ENCODE results near the gene POLR2J2. TPM values are rescaled to one million over a fixed set of nuclear protein-coding genes. Genes with fewer than 3 reads are reported as not detected.
A peak's percentile ranks its signal among the peaks of the same experiment; 100 is the strongest.
"Not testable (repeated sequence)": the region's sequence is repeated elsewhere in the genome, so short reads cannot be mapped to it uniquely, and the experiment has no call there.

The POLR2J2 gene
- total RNA-seq, 1 donor from 2014 or later: 21.5 TPM

DNA sequence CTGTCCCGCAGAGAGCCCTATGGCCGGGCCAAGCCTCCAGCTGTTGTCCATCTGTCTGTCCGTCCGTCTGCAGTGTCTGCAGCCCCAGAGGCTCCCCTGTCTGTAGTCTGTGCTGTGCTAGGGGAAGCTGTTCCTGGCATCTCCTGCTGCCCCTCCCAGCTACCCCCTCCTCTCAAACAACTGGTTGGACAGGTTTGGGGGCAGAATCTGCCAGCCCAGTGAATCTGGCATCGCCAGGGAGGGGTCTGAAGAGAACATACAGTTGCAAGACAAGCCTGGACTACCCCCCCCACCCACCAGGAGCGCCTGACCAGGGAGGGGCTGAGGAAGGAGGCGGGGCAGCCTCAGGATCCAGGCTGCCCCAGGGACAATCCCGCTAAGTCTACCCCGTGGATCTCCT is 28.8 kb downstream of the POLR2J2 start, which contains the start of gene UPK3BL1:
TSS of gene UPK3BL1 (minus strand) at position 101 of the 400 bp plus-strand sequence. CDS start at position 51, 50 bp downstream.
- DNase-seq (ENCODE audit: low spot score); H3K4me1 Mint-ChIP-seq (ENCODE audit: low read depth); H3K9me3 Mint-ChIP-seq; intact Hi-C loops (cut with micrococcal nuclease); H3K4me3 Mint-ChIP-seq; H3K27me3 Mint-ChIP-seq (ENCODE audit: insufficient read depth); H3K27ac Mint-ChIP-seq; H3K36me3 Mint-ChIP-seq (ENCODE audit: low read depth): not testable (repeated sequence)

GRCh38 chr7:102638848-102639247 is 32.6 kb downstream of the POLR2J2 start:
- H3K27ac Mint-ChIP-seq; DNase-seq (ENCODE audit: low spot score); H3K4me3 Mint-ChIP-seq; H3K27me3 Mint-ChIP-seq (ENCODE audit: insufficient read depth); intact Hi-C loops (cut with micrococcal nuclease); H3K36me3 Mint-ChIP-seq (ENCODE audit: low read depth); H3K9me3 Mint-ChIP-seq; H3K4me1 Mint-ChIP-seq (ENCODE audit: low read depth): not testable (repeated sequence)

- H3K4me3 Mint-ChIP-seq; H3K9me3 Mint-ChIP-seq; H3K4me1 Mint-ChIP-seq (ENCODE audit: low read depth); intact Hi-C loops (cut with micrococcal nuclease); H3K27me3 Mint-ChIP-seq (ENCODE audit: insufficient read depth); DNase-seq (ENCODE audit: low spot score); H3K36me3 Mint-ChIP-seq (ENCODE audit: low read depth); H3K27ac Mint-ChIP-seq: not testable (repeated sequence)
Observed at GRCh38 chr7:102636956-102637355, 34.5 kb downstream of the POLR2J2 start.

GRCh38 chr7:102635354-102635753 is 36.1 kb downstream of the POLR2J2 start:
- DNase-seq (ENCODE audit: low spot score); H3K27me3 Mint-ChIP-seq (ENCODE audit: insufficient read depth); H3K4me3 Mint-ChIP-seq; H3K27ac Mint-ChIP-seq; H3K4me1 Mint-ChIP-seq (ENCODE audit: low read depth); intact Hi-C loops (cut with micrococcal nuclease); H3K36me3 Mint-ChIP-seq (ENCODE audit: low read depth); H3K9me3 Mint-ChIP-seq: not testable (repeated sequence)

GRCh38 chr7:102634299-102634698 is 37.2 kb downstream of the POLR2J2 start:
- H3K27ac Mint-ChIP-seq: not testable (repeated sequence)

GRCh38 chr7:102630622-102631021 is 40.8 kb downstream of the POLR2J2 start:
- H3K27ac Mint-ChIP-seq; DNase-seq (ENCODE audit: low spot score); H3K9me3 Mint-ChIP-seq; intact Hi-C loops (cut with micrococcal nuclease); H3K4me1 Mint-ChIP-seq (ENCODE audit: low read depth); H3K4me3 Mint-ChIP-seq; H3K27me3 Mint-ChIP-seq (ENCODE audit: insufficient read depth); H3K36me3 Mint-ChIP-seq (ENCODE audit: low read depth): not testable (repeated sequence)

More at GRCh38 chr7:102634299-102634698, 37.2 kb downstream of the POLR2J2 start:
- DNase-seq (ENCODE audit: low spot score); H3K9me3 Mint-ChIP-seq; H3K36me3 Mint-ChIP-seq (ENCODE audit: low read depth); H3K4me1 Mint-ChIP-seq (ENCODE audit: low read depth); H3K4me3 Mint-ChIP-seq; intact Hi-C loops (cut with micrococcal nuclease); H3K27me3 Mint-ChIP-seq (ENCODE audit: insufficient read depth): not testable (repeated sequence)

DNA sequence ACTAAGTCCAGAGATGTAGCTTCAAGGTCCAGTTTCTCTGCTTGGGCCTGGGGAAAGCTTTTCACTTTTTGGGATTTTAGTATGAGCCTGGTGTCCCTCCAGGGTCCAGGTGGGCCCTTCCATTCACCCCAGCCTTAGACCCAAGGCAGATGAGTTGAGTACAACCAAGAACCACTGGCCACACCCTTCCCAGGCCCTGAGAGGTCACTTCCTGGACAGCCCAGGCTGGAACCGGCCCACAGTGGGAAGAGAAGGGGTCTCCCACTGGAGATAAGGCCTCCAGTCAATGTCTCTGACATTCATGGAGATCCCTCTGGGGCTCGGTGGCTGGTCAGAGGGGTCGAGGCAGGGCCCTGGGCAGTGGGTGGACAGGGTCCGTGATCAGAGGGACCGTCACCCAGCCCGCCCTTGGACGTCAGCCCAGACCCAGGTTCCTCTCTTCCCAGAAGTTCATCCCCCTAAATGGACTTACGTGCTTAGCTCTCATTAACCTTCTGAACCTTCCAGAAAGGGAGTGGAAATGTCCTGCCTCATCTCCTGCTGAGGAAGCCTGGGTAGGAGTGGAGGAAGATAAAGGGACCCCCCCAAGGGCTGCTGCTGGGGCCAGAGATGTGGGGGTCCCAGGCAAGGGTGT is 44.1 kb downstream of the POLR2J2 start:
- H3K27me3 Mint-ChIP-seq (ENCODE audit: insufficient read depth); H3K36me3 Mint-ChIP-seq (ENCODE audit: low read depth); H3K9me3 Mint-ChIP-seq; H3K4me3 Mint-ChIP-seq; intact Hi-C loops (cut with micrococcal nuclease); H3K4me1 Mint-ChIP-seq (ENCODE audit: low read depth); H3K27ac Mint-ChIP-seq; DNase-seq (ENCODE audit: low spot score): not testable (repeated sequence)

DNA sequence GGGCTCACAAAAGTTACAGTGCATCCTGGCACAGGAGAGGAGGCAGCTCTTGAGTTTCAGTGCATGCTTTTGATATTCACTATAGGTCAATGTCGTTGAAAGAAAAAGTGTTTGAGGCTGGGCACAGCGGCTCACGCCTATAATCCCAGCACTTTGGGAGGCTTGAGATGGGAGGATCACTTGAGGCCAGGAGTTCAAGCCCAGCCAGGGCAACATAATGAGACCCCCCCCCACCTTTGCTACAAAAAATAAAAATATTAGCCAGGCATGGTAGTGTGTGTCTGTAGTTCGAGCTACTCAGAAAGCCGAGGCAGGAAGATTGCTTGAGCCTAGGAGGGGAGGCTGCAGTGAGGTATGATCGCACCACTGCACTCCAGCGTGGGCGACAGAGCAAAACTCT is 53.3 kb downstream of the POLR2J2 start:
- intact Hi-C loops (cut with micrococcal nuclease); H3K4me1 Mint-ChIP-seq (ENCODE audit: low read depth); H3K4me3 Mint-ChIP-seq; DNase-seq (ENCODE audit: low spot score); H3K27me3 Mint-ChIP-seq (ENCODE audit: insufficient read depth); H3K27ac Mint-ChIP-seq; H3K36me3 Mint-ChIP-seq (ENCODE audit: low read depth); H3K9me3 Mint-ChIP-seq: not testable (repeated sequence)

DNA sequence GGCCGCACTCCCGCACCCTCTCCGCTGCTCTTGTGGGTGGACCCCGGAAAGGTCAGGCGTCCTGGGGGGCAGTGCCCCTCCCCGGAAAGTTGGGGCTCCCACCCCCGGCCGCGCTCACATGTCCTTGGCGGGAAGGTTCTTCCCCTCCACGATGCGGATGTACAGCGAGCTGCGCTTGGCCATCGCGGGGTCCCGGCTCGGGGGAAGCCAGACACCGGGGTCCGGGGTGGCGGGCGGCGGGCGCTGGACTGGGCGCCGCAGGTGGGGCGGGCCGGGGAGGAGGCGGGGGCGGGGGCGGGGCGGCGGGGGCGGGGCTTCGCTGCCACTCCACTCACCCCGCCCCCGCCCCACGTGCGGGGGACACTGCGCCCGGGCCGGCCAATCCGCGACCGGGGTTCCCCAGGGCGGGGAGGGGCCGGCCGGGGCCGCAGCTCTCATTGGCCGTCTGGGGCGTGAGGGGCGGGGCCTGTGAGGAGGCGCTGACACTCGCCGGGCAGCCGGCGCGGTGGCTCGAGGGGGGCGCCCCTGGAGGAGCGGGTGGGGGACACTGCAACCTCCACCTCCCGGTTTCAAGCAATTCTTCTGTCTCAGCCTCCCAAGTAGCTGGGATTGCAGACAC is 54.8 kb downstream of the POLR2J2 start, which contains the start of gene RASA4:
TSS of gene RASA4 (minus strand) at position 250 of the 619 bp plus-strand sequence. CDS start at position 183, 67 bp downstream.
- intact Hi-C loops (cut with micrococcal nuclease); H3K4me1 Mint-ChIP-seq (ENCODE audit: low read depth); H3K27ac Mint-ChIP-seq; H3K9me3 Mint-ChIP-seq; H3K36me3 Mint-ChIP-seq (ENCODE audit: low read depth); H3K27me3 Mint-ChIP-seq (ENCODE audit: insufficient read depth): not testable (repeated sequence)
- peak; percentile 37 for DNase-seq (ENCODE audit: low spot score)
- H3K4me3 Mint-ChIP-seq: peak within 1 kb of the TSS; percentile 30

Other genes starting within 250 kb of the POLR2J2 start
- 55.2 and 59.9 TPM in 2 replicates for gene ORAI2, start 238.1 kb downstream of the POLR2J2 start, total RNA-seq
- gene ALKBH4, start 206.8 kb downstream of the POLR2J2 start, total RNA-seq: 10.7 and 11.2 TPM in 2 replicates
- gene LRWD1, start 206.7 kb downstream of the POLR2J2 start, total RNA-seq: 32.9 and 36.3 TPM in 2 replicates
- gene POLR2J, start 192.7 kb downstream of the POLR2J2 start, total RNA-seq: 49.7 and 55.3 TPM in 2 replicates
- 25.4 and 25.9 TPM in 2 replicates for gene RASA4B, start 153.9 kb downstream of the POLR2J2 start, total RNA-seq
- gene UPK3BL2, start 128.0 kb downstream of the POLR2J2 start, total RNA-seq: 13.4 and 15.7 TPM in 2 replicates
- gene SPDYE2, start 120.4 kb downstream of the POLR2J2 start, total RNA-seq: not detected in 2 replicates
- 49.6 and 53.9 TPM in 2 replicates for gene POLR2J3, start 99.1 kb downstream of the POLR2J2 start, total RNA-seq
- gene RASA4, start 54.9 kb downstream of the POLR2J2 start, total RNA-seq: 50.1 and 50.4 TPM in 2 replicates
- 16.3 and 16.9 TPM in 2 replicates for gene UPK3BL1, start 28.9 kb downstream of the POLR2J2 start, total RNA-seq
- gene SPDYE2B, start 21.3 kb downstream of the POLR2J2 start, total RNA-seq: not detected in 2 replicates
- 9.1 and 10.7 TPM in 2 replicates for gene FAM185A, start 77.3 kb upstream of the POLR2J2 start, total RNA-seq
- gene LRRC17, start 241.3 kb upstream of the POLR2J2 start, total RNA-seq: 0.17 TPM in 1 of 2 replicates, not detected in the other